Measurements from ENCODE around the gene PODXL2. TPM values are rescaled to one million over a fixed set of nuclear protein-coding genes. Genes with fewer than 3 reads are reported as not detected.

PODXL2 gene
- total RNA-seq, 1 experiment from 2014 or later, result 15.3 TPM

GRCh38 chr3:127622031-127622430, 7.0 kb upstream of the PODXL2 start:
- no peaks in the 10 kb centered on the region for H3K4me1 ChIP-seq (ENCODE audit: control insufficient read depth, insufficient read depth, low read length)
- BruUV-seq (replicated peaks), result no TSS peak
- ATAC-seq, result no peak
- in situ Hi-C loops (cut with HindIII; ENCODE audit: low pct_unique_long_range_greater_than_20kb, low sequenced_read_pairs), result no loop called here
- H3K27me3 ChIP-seq (ENCODE audit: control insufficient read depth, insufficient read depth, low read length), result no peaks in the 10 kb centered on the region
- CTCF ChIA-PET, result interaction anchor here (0.6 kb wide), 1 partner anchor 74 kb away, joined by 3 read pairs; no protein-coding TSS in a partner anchor
- intact Hi-C loops (cut with micrococcal nuclease; ENCODE audit: unreplicated experiment), result no loop called here
- no peak for DNase-seq (ENCODE audit: low read depth, low spot score)
- no peaks in the 10 kb centered on the region for H3K36me3 ChIP-seq (ENCODE audit: control insufficient read depth, insufficient read depth, low read length)
- POLR2A ChIA-PET, result no interaction called here
- no peaks in the 10 kb centered on the region for H3K9me3 ChIP-seq (ENCODE audit: control insufficient read depth, insufficient read depth, low read depth, low read length)
- H3K27ac ChIP-seq (ENCODE audit: low read length), result no peak overlapping the region
- H3K4me3 ChIP-seq (ENCODE audit: low read depth in 2 of 2, low read length in 2 of 2), result no peak overlapping the region
- TF ChIP-seq REST (IDR thresholded peaks at IDR 0.05; ENCODE audit: insufficient read depth in 1 of 2, low read depth in 2 of 2, low read length in 1 of 2), result no peak
- TF ChIP-seq TCF7L2 (IDR thresholded peaks at IDR 0.05; ENCODE audit: low read depth, low read length), result no peak
- TF ChIP-seq POLR2AphosphoS5 (IDR thresholded peaks at IDR 0.05; ENCODE audit: low read depth, low read length), result no peak
- no peak for TF ChIP-seq CTCF (IDR thresholded peaks at IDR 0.05)
- TF ChIP-seq SIN3A (IDR thresholded peaks at IDR 0.05; ENCODE audit: borderline replicate concordance, insufficient read depth, low read depth, low read length), result no peak

DNA sequence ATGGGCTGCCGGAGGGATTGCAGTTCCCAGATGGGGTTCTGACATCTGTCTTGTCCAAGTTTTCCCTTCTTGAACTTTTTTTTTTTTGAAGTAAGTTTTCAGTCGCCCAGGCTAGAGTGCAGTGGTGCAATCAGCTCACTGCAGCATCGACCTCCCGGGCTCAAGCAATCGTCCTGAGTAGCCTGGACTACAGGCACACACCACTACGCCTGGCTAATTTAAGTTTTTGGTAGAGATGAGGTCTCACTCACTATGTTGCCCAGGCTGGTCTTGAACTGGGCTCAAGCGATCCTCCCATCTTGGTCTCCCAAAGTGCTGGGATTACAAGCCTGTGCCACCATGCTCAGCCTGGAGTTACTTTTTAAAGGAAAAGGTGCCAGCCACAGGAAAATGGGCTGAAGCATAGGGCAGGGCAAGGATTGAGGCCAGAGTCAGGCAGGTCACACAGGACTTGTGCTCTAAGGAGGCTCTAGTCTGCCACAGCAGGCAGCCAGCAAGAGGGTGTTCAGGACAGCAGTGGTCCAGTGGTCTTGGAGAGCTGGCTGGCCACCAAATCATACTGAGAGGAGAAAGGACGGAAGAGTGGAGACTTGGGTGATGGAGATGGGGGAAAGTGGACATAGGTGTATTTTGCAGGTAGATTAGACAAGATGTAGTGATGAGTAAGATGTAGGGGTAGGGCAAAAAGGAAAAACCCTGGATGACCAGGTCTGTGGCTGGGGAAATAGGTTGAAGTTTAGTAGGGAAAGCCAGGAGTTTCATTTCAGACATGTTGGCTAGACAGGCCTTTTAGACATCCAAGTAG, 6.0 kb upstream of the PODXL2 start:
- Histone ChIP-seq H3K27me3 (ENCODE audit: control insufficient read depth, insufficient read depth, low read length) (peaks cover 8% of the 10 kb centered on the region; the same call in 1 of the 2 replicates), H3K27ac (ENCODE audit: low read length) (no peak overlapping the region), H3K4me1 (ENCODE audit: control insufficient read depth, insufficient read depth, low read length) (no peaks in the 10 kb centered on the region), H3K9me3 (ENCODE audit: control insufficient read depth, insufficient read depth, low read depth, low read length) (no peaks in the 10 kb centered on the region), H3K36me3 (ENCODE audit: control insufficient read depth, insufficient read depth, low read length) (no peaks in the 10 kb centered on the region), H3K4me3 (ENCODE audit: low read depth in 2 of 2, low read length in 2 of 2) (no peak overlapping the region)
- no peak for TF ChIP-seq TCF7L2 (IDR thresholded peaks at IDR 0.05; ENCODE audit: low read depth, low read length)
- no peak for TF ChIP-seq POLR2AphosphoS5 (IDR thresholded peaks at IDR 0.05; ENCODE audit: low read depth, low read length)
- no peak for TF ChIP-seq CTCF (IDR thresholded peaks at IDR 0.05)
- no peak for TF ChIP-seq REST (IDR thresholded peaks at IDR 0.05; ENCODE audit: insufficient read depth in 1 of 2, low read depth in 2 of 2, low read length in 1 of 2)
- no peak for TF ChIP-seq SIN3A (IDR thresholded peaks at IDR 0.05; ENCODE audit: borderline replicate concordance, insufficient read depth, low read depth, low read length)
- in situ Hi-C loops (cut with HindIII; ENCODE audit: low pct_unique_long_range_greater_than_20kb, low sequenced_read_pairs) (no loop called here), intact Hi-C loops (cut with micrococcal nuclease; ENCODE audit: unreplicated experiment) (no loop called here)
- ChIA-PET POLR2A (no interaction called here), CTCF (interaction anchor here (0.6 kb wide), 1 partner anchor 73 kb away, joined by 3 read pairs; no protein-coding TSS in a partner anchor)
- DNase-seq (ENCODE audit: low read depth, low spot score) (no peak), ATAC-seq (no peak; the same call in 1 of the 2 replicates)
- BruUV-seq (replicated peaks), result no TSS peak

Data from Panc1 (cell line).